ENCODE data around the gene ATP12A. TPM values are rescaled to one million over a fixed set of nuclear protein-coding genes. Genes with fewer than 3 reads are reported as not detected.

Gene ATP12A
- total RNA-seq (not detected), polyA plus RNA-seq (not detected)

- Histone ChIP-seq H3K9me3 (ENCODE audit: control insufficient read depth in 1 of 2, low read length in 2 of 2) (no peaks in the 10 kb centered on the region), H3K27me3 (ENCODE audit: insufficient read depth, low read length) (peaks cover 14% of the 10 kb centered on the region), H3K27ac (ENCODE audit: low read depth, low read length) (no peak within 1 kb of the TSS), H3K36me3 (ENCODE audit: insufficient read depth, low read length) (no peaks in the 10 kb centered on the region), H3K4me3 (ENCODE audit: low read length in 2 of 2) (peak within 1 kb of the TSS in 1 of 2 donors; percentile 50), H3K4me1 (ENCODE audit: insufficient read depth, low read length) (peaks cover 28% of the 10 kb centered on the region)
- H3K36me3 Mint-ChIP-seq = no peaks in the 10 kb centered on the region
- no peak within 1 kb of the TSS for H3K27ac Mint-ChIP-seq
- CTCF ChIA-PET (ENCODE audit: partially characterized antibody) = interaction anchor here (1.3 to 2.3 kb wide), 2 partner anchors 47 to 74 kb away, joined by 5 to 8 read pairs; no protein-coding TSS in a partner anchor
- H3K9me3 Mint-ChIP-seq = peaks cover 0 to 2% (median 0%) of the 10 kb centered on the region in 8 donors
- peak within 1 kb of the TSS; percentile 50 to 73 (median 64) for H3K4me3 Mint-ChIP-seq
- H3K4me1 Mint-ChIP-seq = peaks cover 22 to 34% (median 30%) of the 10 kb centered on the region in 4 donors
- POLR2A ChIA-PET (ENCODE audit: partially characterized antibody) = interaction anchor here (0.6 to 1.0 kb wide), 2 partner anchors 39 to 74 kb away, joined by 3 to 4 read pairs; no protein-coding TSS in a partner anchor
- peak in 3 of 5 donors; percentile 17 to 25 (median 25) for DNase-seq
- peaks cover 21 to 28% of the 10 kb centered on the region in 2 donors for H3K27me3 Mint-ChIP-seq
- intact Hi-C loops (cut with micrococcal nuclease) = loop anchor here (5.0 kb wide), 1 partner anchor 287 kb away; no protein-coding TSS in a partner anchor
These were observed at the start of gene ATP12A for GRCh38 chr13:24680258-24680920. TSS of gene ATP12A (plus strand) at chr13:24680408. CDS start at chr13:24680744, 336 bp downstream.

- ChIA-PET CTCF (ENCODE audit: partially characterized antibody) (no interaction called here), POLR2A (ENCODE audit: partially characterized antibody) (no interaction called here)
- Histone ChIP-seq H3K36me3 (ENCODE audit: insufficient read depth, low read length) (no peaks in the 10 kb centered on the region), H3K27me3 (ENCODE audit: insufficient read depth, low read length) (no peaks in the 10 kb centered on the region), H3K27ac (ENCODE audit: low read depth, low read length) (no peak overlapping the region), H3K4me3 (ENCODE audit: low read length in 2 of 2) (no peak overlapping the region), H3K9me3 (ENCODE audit: control insufficient read depth in 1 of 2, low read length in 2 of 2) (no peaks in the 10 kb centered on the region), H3K4me1 (ENCODE audit: insufficient read depth, low read length) (peaks cover 22% of the 10 kb centered on the region)
- Mint-ChIP-seq H3K36me3 (no peaks in the 10 kb centered on the region), H3K4me1 (peaks cover 12 to 38% (median 18%) of the 10 kb centered on the region in 4 donors), H3K9me3 (peaks cover 0 to 2% (median 0%) of the 10 kb centered on the region in 8 donors), H3K4me3 (no peak overlapping the region), H3K27me3 (no peaks in the 10 kb centered on the region), H3K27ac (peak overlapping the region in 3 of 7 donors; percentile 17 to 80 (median 48))
- DNase-seq = no peak
- intact Hi-C loops (cut with micrococcal nuclease) = no loop called here
These were observed 49.2 kb upstream of the ATP12A start for GRCh38 chr13:24630851-24631620.

GRCh38 chr13:24631922-24632321 lies 48.3 kb upstream of the ATP12A start:
- intact Hi-C loops (cut with micrococcal nuclease) = no loop called here
- Histone ChIP-seq H3K4me3 (ENCODE audit: low read length in 2 of 2) (no peak overlapping the region), H3K9me3 (ENCODE audit: control insufficient read depth in 1 of 2, low read length in 2 of 2) (no peaks in the 10 kb centered on the region), H3K27ac (ENCODE audit: low read depth, low read length) (no peak overlapping the region), H3K4me1 (ENCODE audit: insufficient read depth, low read length) (peaks cover 13% of the 10 kb centered on the region), H3K36me3 (ENCODE audit: insufficient read depth, low read length) (no peaks in the 10 kb centered on the region), H3K27me3 (ENCODE audit: insufficient read depth, low read length) (no peaks in the 10 kb centered on the region)
- Mint-ChIP-seq H3K27ac (peak overlapping the region in 1 of 7 donors; percentile 42), H3K36me3 (no peaks in the 10 kb centered on the region), H3K27me3 (no peaks in the 10 kb centered on the region), H3K4me3 (no peak overlapping the region), H3K9me3 (peaks cover 0 to 2% (median 0%) of the 10 kb centered on the region in 8 donors), H3K4me1 (peaks cover 5 to 29% (median 10%) of the 10 kb centered on the region in 4 donors)
- ChIA-PET CTCF (ENCODE audit: partially characterized antibody) (interaction anchor here (1.0 kb wide), 1 partner anchor 26 kb away, joined by 3 read pairs; no protein-coding TSS in a partner anchor), POLR2A (ENCODE audit: partially characterized antibody) (no interaction called here)
- DNase-seq = no peak

GRCh38 chr13:24632382-24633121 lies 47.7 kb upstream of the ATP12A start:
- no peak overlapping the region for H3K27ac ChIP-seq (ENCODE audit: low read depth, low read length)
- no peaks in the 10 kb centered on the region for H3K36me3 ChIP-seq (ENCODE audit: insufficient read depth, low read length)
- peaks cover 7% of the 10 kb centered on the region for H3K4me1 ChIP-seq (ENCODE audit: insufficient read depth, low read length)
- intact Hi-C loops (cut with micrococcal nuclease) = no loop called here
- peaks cover 5 to 24% (median 10%) of the 10 kb centered on the region in 4 donors for H3K4me1 Mint-ChIP-seq
- no peaks in the 10 kb centered on the region for H3K27me3 ChIP-seq (ENCODE audit: insufficient read depth, low read length)
- H3K9me3 ChIP-seq (ENCODE audit: control insufficient read depth in 1 of 2, low read length in 2 of 2) = no peaks in the 10 kb centered on the region
- no peaks in the 10 kb centered on the region for H3K27me3 Mint-ChIP-seq
- CTCF ChIA-PET (ENCODE audit: partially characterized antibody) = interaction anchor here (0.8 to 1.6 kb wide), 4 partner anchors 11 to 52 kb away, joined by 3 read pairs; no protein-coding TSS in a partner anchor
- POLR2A ChIA-PET (ENCODE audit: partially characterized antibody) = no interaction called here
- H3K27ac Mint-ChIP-seq = peak overlapping the region in 1 of 7 donors; percentile 42
- H3K4me3 ChIP-seq (ENCODE audit: low read length in 2 of 2) = no peak overlapping the region
- H3K36me3 Mint-ChIP-seq = no peaks in the 10 kb centered on the region
- DNase-seq = no peak
- no peak overlapping the region for H3K4me3 Mint-ChIP-seq
- H3K9me3 Mint-ChIP-seq = peaks cover 0 to 2% (median 0%) of the 10 kb centered on the region in 8 donors

- no peaks in the 10 kb centered on the region for H3K36me3 ChIP-seq (ENCODE audit: insufficient read depth, low read length)
- CTCF ChIA-PET (ENCODE audit: partially characterized antibody) = no interaction called here
- Mint-ChIP-seq H3K27me3 (no peaks in the 10 kb centered on the region), H3K36me3 (no peaks in the 10 kb centered on the region), H3K4me3 (no peak overlapping the region), H3K9me3 (no peaks in the 10 kb centered on the region), H3K4me1 (peaks cover 0 to 1% (median 0%) of the 10 kb centered on the region in 4 donors), H3K27ac (no peak overlapping the region)
- H3K4me1 ChIP-seq (ENCODE audit: insufficient read depth, low read length) = no peaks in the 10 kb centered on the region
- H3K27ac ChIP-seq (ENCODE audit: low read depth, low read length) = no peak overlapping the region
- DNase-seq = no peak
- no peak overlapping the region for H3K4me3 ChIP-seq (ENCODE audit: low read length in 2 of 2)
- H3K27me3 ChIP-seq (ENCODE audit: insufficient read depth, low read length) = no peaks in the 10 kb centered on the region
- POLR2A ChIA-PET (ENCODE audit: partially characterized antibody) = interaction anchor here (1.0 kb wide), 1 partner anchor 18 kb away, joined by 3 read pairs; no protein-coding TSS in a partner anchor
- no peaks in the 10 kb centered on the region for H3K9me3 ChIP-seq (ENCODE audit: control insufficient read depth in 1 of 2, low read length in 2 of 2)
- intact Hi-C loops (cut with micrococcal nuclease) = no loop called here
These were observed 43.4 kb upstream of the ATP12A start for GRCh38 chr13:24636776-24637175.

GRCh38 chr13:24638096-24638495 lies 42.1 kb upstream of the ATP12A start:
- Mint-ChIP-seq H3K27me3 (peaks cover 2% of the 10 kb centered on the region in 2 donors), H3K4me1 (peaks cover 0 to 4% (median 2%) of the 10 kb centered on the region in 4 donors), H3K4me3 (no peak overlapping the region), H3K36me3 (no peaks in the 10 kb centered on the region), H3K9me3 (no peaks in the 10 kb centered on the region), H3K27ac (no peak overlapping the region)
- H3K27ac ChIP-seq (ENCODE audit: low read depth, low read length) = no peak overlapping the region
- no peaks in the 10 kb centered on the region for H3K36me3 ChIP-seq (ENCODE audit: insufficient read depth, low read length)
- intact Hi-C loops (cut with micrococcal nuclease) = no loop called here
- no peak for DNase-seq
- H3K9me3 ChIP-seq (ENCODE audit: control insufficient read depth in 1 of 2, low read length in 2 of 2) = no peaks in the 10 kb centered on the region
- no peaks in the 10 kb centered on the region for H3K4me1 ChIP-seq (ENCODE audit: insufficient read depth, low read length)
- ChIA-PET CTCF (ENCODE audit: partially characterized antibody) (no interaction called here), POLR2A (ENCODE audit: partially characterized antibody) (no interaction called here)
- no peaks in the 10 kb centered on the region for H3K27me3 ChIP-seq (ENCODE audit: insufficient read depth, low read length)
- no peak overlapping the region for H3K4me3 ChIP-seq (ENCODE audit: low read length in 2 of 2)
